HUES64 (cell line): ENCODE results near the gene C3orf70.

ENCODE experiments used
- H3K27ac ChIP-seq: 2 replicates; pipeline ENCODE4 v1.7.0; 2013; ENCODE audit warnings: low read depth, low read length, inconsistent platforms
- H3K27me3 ChIP-seq: 2 replicates; pipeline ENCODE4 v1.6.1; 2013; ENCODE audit warnings: mild to moderate bottlenecking, low read length; ENCODE audit not compliant: insufficient read depth
- H3K36me3 ChIP-seq: 2 replicates; pipeline ENCODE4 v1.6.1; 2013; ENCODE audit warnings: mild to moderate bottlenecking, low read length; ENCODE audit not compliant: insufficient read depth
- H3K4me1 ChIP-seq: 2 replicates; pipeline ENCODE4 v1.6.1; 2013; ENCODE audit warnings: mild to moderate bottlenecking, low read length, moderate library complexity; ENCODE audit not compliant: insufficient read depth
- H3K4me3 ChIP-seq: 2 replicates; pipeline ENCODE4 v1.5.1; 2013; ENCODE audit warnings: mild to moderate bottlenecking, low read length, moderate library complexity
- H3K9ac ChIP-seq: 2 replicates; pipeline ENCODE4 v1.6.1; 2013; ENCODE audit warnings: mild to moderate bottlenecking, low read depth, low read length
- H3K9me3 ChIP-seq: 2 replicates; pipeline ENCODE4 v1.6.1; 2013; ENCODE audit warnings: low read depth, low read length; ENCODE audit not compliant: insufficient read depth
- WGBS: fragments of 150-250, 120-280 bp; methylation state at CpG from one replicate; pipeline ENCODE4 v1.1.7; 2013; ENCODE audit warnings: missing lambda C conversion rate; 5-methylcytosine and 5-hydroxymethylcytosine counted together

C3orf70 gene

DNA sequence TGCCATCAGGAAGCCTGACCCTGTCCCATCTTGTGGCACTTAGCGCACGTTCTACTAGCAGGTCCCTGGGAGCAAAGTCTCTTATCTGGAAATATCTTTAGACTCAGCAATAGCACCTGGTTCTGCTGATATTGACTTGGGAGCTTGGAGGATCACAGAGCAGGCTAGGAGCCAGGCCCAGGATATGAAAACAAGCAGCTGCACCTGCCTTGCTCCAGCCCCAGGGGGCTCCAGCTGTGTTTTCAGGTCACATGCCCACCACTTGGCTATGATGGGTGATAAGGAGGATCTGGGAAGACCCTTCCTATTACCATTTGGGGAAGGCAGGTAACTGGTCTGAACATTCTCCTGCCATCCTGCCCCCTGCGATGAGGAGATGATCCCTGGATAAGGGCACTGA lies 87.8 kb downstream of the C3orf70 start:
- Histone ChIP-seq H3K9ac (no peak overlapping the region), H3K36me3 (no peaks in the 10 kb centered on the region), H3K27me3 (no peaks in the 10 kb centered on the region), H3K27ac (no peak overlapping the region), H3K4me3 (no peak overlapping the region), H3K9me3 (peaks cover 10% of the 10 kb centered on the region; the same call in 1 of the 2 replicates), H3K4me1 (no peaks in the 10 kb centered on the region; the same call in 1 of the 2 replicates)
- WGBS: 95% methylated on average over 3 of the region's 3 CpGs

DNA sequence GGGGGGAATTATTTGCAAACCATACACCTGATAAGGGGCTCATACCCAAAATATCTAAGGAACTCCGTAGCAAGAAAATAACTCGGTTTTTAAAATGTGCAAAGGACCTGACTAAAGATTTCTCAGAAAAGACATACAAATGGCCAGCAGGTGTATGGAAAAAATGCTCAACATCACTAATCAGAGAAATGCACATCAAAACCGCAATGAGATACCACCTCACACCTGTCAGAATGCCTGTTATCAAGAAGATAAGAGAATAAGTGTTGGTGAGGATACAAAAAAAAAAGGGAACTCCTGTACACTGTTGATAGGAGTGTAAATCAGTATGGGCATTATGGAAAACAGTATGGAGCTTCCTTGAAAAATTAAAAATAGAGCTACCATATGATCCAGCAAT lies 89.4 kb downstream of the C3orf70 start:
- Histone ChIP-seq H3K4me3 (no peak overlapping the region), H3K4me1 (no peaks in the 10 kb centered on the region), H3K27ac (no peak overlapping the region), H3K9me3 (peaks cover 10% of the 10 kb centered on the region; the same call in 1 of the 2 replicates), H3K27me3 (no peaks in the 10 kb centered on the region), H3K9ac (no peak overlapping the region), H3K36me3 (no peaks in the 10 kb centered on the region)
- WGBS: 90% methylated on average over 2 of the region's 3 CpGs

DNA sequence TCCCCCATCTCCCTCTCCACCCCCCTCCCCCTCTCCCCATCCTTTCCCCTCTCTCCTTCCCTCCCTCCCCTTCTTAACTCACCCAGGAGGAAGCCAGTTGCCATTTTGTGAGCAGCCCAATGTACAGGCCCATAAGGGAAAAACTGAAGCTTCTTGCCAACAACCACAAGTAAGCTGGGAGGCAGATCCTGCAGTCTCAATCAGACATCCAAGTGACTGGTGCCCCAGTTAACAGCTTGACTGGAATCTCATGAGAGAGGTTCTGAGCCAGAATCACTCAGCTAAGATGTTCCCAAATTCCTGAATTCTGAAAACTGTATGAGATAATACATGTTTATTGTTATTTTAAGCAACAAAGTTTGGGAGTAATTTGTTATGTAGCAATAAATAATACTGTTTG lies 90.7 kb downstream of the C3orf70 start:
- H3K36me3 ChIP-seq: no peaks in the 10 kb centered on the region
- H3K4me3 ChIP-seq: no peak overlapping the region
- no peaks in the 10 kb centered on the region for H3K27me3 ChIP-seq
- H3K27ac ChIP-seq: no peak overlapping the region
- no peaks in the 10 kb centered on the region for H3K4me1 ChIP-seq
- peaks cover 18% of the 10 kb centered on the region for H3K9me3 ChIP-seq
- no peak overlapping the region for H3K9ac ChIP-seq

DNA sequence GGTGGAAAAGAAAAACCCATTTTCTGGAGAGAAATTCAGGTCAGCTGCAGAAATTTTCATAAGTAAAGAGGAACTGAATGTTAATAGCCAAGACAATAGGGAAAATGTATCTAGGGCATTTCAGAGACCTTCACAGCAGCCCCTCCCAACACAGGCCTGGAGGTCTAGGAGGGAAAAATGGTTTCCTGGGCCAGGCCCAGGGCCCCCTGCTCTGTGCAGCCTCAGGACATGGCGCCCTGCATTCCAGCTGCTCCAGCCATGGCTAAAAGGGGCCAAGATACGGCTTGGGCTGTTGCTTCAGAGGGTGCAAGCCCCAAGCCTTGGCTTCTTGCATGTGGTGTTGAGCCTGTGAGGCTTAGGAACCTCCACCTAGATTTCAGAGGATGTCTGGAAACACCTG lies 92.2 kb downstream of the C3orf70 start:
- Histone ChIP-seq H3K9me3 (peaks cover 21% of the 10 kb centered on the region), H3K36me3 (no peaks in the 10 kb centered on the region), H3K4me3 (no peak overlapping the region), H3K27me3 (no peaks in the 10 kb centered on the region), H3K27ac (no peak overlapping the region), H3K9ac (no peak overlapping the region), H3K4me1 (no peaks in the 10 kb centered on the region)
- 85% methylated on average over 2 of the region's 2 CpGs for WGBS

DNA sequence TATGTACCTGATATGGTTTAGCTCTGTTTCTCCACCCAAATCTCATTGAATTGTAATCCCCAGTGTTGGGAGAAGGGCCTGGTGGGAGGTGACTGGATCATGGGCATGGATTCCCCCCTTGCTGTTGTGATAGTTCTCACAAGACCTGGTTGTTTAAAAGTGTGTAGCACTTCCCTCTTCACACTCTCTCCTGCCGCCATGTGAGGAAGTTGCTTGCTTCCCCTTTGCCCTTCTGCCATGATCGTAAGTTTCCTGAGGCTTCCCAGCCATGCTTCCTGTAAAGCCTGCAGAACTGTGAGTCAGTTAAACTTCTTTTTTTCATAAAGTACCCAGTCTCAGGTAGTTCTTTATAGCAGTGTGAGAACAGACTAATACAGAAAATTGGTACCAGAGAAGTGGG lies 93.1 kb downstream of the C3orf70 start:
- 94% methylated on average over 2 of the region's 2 CpGs for WGBS
- Histone ChIP-seq H3K4me1 (no peaks in the 10 kb centered on the region), H3K9ac (no peak overlapping the region), H3K9me3 (peaks cover 21% of the 10 kb centered on the region), H3K27me3 (no peaks in the 10 kb centered on the region), H3K4me3 (no peak overlapping the region), H3K36me3 (no peaks in the 10 kb centered on the region), H3K27ac (no peak overlapping the region)

DNA sequence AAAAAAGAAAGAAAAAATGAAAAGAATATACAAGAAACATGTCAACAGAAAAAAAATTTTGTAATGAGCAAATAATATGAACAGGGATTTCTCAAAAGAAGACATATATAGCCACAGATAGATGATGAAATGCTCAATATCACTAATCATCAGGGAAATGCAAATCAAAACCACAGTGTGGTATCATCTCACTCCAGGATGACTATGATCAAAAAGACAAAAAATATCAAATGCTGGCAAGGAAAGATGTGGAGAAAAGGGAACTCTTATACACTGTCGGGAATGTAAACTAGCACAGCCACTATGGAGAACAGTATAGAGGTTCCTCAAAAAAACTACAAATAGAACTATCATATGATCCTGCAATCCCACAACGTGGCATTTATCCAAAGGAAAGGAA lies 94.1 kb downstream of the C3orf70 start:
- Histone ChIP-seq H3K9ac (no peak overlapping the region), H3K27me3 (no peaks in the 10 kb centered on the region), H3K27ac (no peak overlapping the region), H3K9me3 (peaks cover 21% of the 10 kb centered on the region), H3K4me1 (no peaks in the 10 kb centered on the region), H3K36me3 (no peaks in the 10 kb centered on the region), H3K4me3 (no peak overlapping the region)
- 86% methylated on average over 2 of the region's 2 CpGs for WGBS

DNA sequence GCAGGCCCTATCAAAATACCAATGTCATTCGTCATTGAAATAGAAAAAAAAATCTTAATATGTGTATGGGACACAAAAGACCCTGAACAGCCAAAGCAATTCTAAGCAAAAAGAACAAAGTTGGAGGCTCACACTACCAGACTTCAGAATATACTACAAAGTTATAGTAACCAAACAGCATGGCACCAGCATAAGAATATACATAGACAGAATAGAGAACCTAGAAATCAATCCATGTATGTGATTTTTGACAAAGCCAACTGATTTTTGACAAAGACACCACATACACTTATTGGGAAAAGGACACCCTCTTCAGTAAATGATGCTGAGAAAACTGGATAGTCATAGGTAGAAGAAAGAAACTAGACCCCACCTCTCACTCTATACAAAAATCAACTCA lies 95.0 kb downstream of the C3orf70 start:
- Histone ChIP-seq H3K9me3 (peaks cover 21% of the 10 kb centered on the region), H3K36me3 (no peaks in the 10 kb centered on the region), H3K4me3 (no peak overlapping the region), H3K27ac (no peak overlapping the region), H3K4me1 (no peaks in the 10 kb centered on the region), H3K27me3 (no peaks in the 10 kb centered on the region), H3K9ac (no peak overlapping the region)
- no CpG with 5 or more reads among the region's 1 CpG for WGBS

DNA sequence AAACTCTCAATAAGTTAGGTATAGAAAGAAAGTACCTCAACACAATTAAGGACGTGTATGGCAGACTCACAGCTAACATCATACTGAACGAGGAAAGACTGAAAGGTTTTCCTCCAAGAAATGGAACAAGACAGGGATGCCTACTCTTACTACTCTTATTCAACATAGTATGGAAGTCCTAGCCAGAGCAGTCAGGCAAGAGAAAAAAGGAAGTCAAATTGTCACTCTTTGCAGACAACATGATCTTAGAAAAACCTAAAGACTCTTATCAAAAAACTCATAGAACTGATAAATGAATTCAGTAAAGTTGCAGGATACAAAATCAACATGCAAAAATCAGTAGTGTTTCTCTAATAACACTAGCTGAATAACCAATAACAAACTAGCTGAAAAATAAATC lies 96.0 kb downstream of the C3orf70 start:
- 90% methylated on average over 2 of the region's 2 CpGs for WGBS
- Histone ChIP-seq H3K27ac (no peak overlapping the region), H3K9me3 (peaks cover 21% of the 10 kb centered on the region), H3K27me3 (no peaks in the 10 kb centered on the region), H3K4me1 (no peaks in the 10 kb centered on the region), H3K9ac (no peak overlapping the region), H3K36me3 (peaks cover 3% of the 10 kb centered on the region; the same call in 1 of the 2 replicates), H3K4me3 (no peak overlapping the region)

DNA sequence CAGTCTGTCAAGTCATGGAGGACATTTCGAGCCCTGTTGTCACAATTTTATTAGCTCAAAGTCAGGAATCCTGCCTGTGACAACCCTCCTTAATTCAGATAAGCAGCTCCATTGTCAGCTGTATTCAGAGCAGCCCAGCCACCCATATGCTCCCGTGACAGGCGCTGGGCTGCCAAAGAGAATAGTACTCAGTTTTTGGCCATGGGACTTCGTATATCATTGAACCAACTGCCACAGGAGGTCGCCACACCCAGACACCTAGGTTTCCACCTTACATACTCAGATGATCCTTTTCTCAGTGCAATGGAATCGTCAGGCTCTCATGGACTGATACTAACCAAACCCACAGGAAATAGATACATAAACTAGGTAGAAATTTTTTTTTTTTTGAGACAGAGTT lies 100.2 kb downstream of the C3orf70 start:
- WGBS: 83% methylated on average over 6 of the region's 6 CpGs
- H3K4me3 ChIP-seq: no peak overlapping the region
- no peak overlapping the region for H3K27ac ChIP-seq
- no peak overlapping the region for H3K9ac ChIP-seq
- H3K9me3 ChIP-seq: peaks cover 6% of the 10 kb centered on the region; the same call in 1 of the 2 replicates
- no peaks in the 10 kb centered on the region for H3K4me1 ChIP-seq
- H3K27me3 ChIP-seq: no peaks in the 10 kb centered on the region
- H3K36me3 ChIP-seq: peaks cover 15% of the 10 kb centered on the region

DNA sequence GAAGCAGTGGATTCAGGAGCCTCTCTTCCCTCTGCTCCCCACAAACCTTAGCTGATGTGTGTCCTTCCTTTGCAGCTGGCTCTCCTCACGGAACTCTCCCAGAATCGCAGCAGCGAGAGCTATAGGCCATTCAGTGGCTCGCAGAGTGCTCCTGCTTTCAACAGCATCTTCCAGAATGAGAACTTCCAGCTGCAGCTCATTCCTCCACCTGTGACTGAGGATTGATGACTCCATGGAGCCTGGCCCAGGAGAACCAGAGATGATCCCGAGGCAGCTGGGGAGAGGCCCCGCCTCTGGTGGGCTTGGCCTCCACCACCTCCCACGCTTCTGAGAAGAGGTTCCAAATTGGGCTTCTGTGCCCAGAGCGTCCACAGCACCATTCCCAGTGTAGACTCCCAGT lies 101.1 kb downstream of the C3orf70 start:
- 88% methylated on average over 8 of the region's 8 CpGs for WGBS
- Histone ChIP-seq H3K4me3 (no peak overlapping the region), H3K4me1 (no peaks in the 10 kb centered on the region), H3K36me3 (peaks cover 15% of the 10 kb centered on the region), H3K9ac (no peak overlapping the region), H3K27ac (no peak overlapping the region), H3K9me3 (0 out of 2 replicates have a peak, but pooled peaks cover 3% of the 10 kb centered on the region), H3K27me3 (no peaks in the 10 kb centered on the region)

DNA sequence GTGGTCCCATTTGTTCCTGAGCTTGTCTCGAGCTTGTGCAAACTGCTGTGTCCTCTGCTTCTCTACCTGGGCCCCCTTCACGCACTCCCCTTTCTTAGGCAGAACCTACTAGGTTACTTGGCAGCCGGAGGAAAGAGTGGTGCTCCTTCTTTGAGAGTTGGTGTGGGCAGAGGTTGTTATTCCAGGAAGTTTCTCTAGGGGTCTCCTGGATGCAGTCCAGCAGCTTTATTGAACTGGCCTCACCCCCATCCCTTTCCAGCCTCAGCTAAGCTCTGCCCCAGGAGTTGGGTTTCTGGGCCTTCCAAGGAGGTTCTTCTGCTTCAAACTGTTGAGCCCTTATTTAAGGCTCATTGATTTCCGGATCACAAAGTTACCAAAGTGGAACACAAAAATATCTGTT lies 103.2 kb downstream of the C3orf70 start:
- 92% methylated on average over 4 of the region's 4 CpGs for WGBS
- no peaks in the 10 kb centered on the region for H3K27me3 ChIP-seq

DNA sequence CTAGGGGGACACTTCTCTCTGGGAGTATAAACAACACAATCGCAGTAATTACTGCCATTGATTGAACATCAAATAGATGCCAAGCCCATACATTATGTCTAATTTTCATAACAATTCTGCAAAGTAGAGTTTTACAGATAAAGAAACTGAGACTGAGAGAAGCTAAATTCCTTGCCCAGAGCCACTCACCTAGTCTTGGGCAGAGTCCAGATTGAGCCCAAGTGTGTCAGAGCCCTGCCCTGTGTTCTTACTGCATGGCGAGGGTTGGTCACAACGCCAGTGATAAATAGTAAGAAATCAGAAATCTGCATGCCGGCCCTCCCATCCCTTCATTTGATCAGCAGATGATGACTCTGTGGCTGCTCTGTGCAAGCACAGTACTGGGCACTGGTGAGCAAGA lies 106.3 kb downstream of the C3orf70 start:
- H3K4me3 ChIP-seq: no peak overlapping the region
- H3K4me1 ChIP-seq: no peaks in the 10 kb centered on the region
- H3K27ac ChIP-seq: no peak overlapping the region
- H3K36me3 ChIP-seq: peaks cover 10% of the 10 kb centered on the region
- H3K27me3 ChIP-seq: no peaks in the 10 kb centered on the region
- 88% methylated on average over 4 of the region's 4 CpGs for WGBS
- no peaks in the 10 kb centered on the region for H3K9me3 ChIP-seq
- H3K9ac ChIP-seq: no peak overlapping the region

More for the DNA sequence above, 103.2 kb downstream of the C3orf70 start:
- no peaks in the 10 kb centered on the region for H3K4me1 ChIP-seq
- H3K27ac ChIP-seq: no peak overlapping the region
- H3K9me3 ChIP-seq: no peaks in the 10 kb centered on the region
- no peak overlapping the region for H3K4me3 ChIP-seq
- peaks cover 15% of the 10 kb centered on the region for H3K36me3 ChIP-seq
- no peak overlapping the region for H3K9ac ChIP-seq
